ENCODE measurements around the gene SEMA4D.

GRCh38 chr9:89491694-89492093 is 6.2 kb downstream of the SEMA4D start:
- TF ChIP-seq POLR2A (IDR thresholded peaks at IDR 0.05; ENCODE audit: low read length) (no peak), GATA1 (IDR thresholded peaks at IDR 0.05; ENCODE audit: low read depth, low read length) (no peak)

Data from erythroblast (primary cell).